Measurements from ENCODE around the gene TUBB2B. TPM values are rescaled to one million over a fixed set of nuclear protein-coding genes. Genes with fewer than 3 reads are reported as not detected.
A peak's percentile ranks its signal among the peaks of the same experiment; 100 is the strongest.

Gene TUBB2B
- total RNA-seq, 4 donors from 2014 or later = 0.26 to 80.7 (median 4.3) TPM; not detected in 1

DNA sequence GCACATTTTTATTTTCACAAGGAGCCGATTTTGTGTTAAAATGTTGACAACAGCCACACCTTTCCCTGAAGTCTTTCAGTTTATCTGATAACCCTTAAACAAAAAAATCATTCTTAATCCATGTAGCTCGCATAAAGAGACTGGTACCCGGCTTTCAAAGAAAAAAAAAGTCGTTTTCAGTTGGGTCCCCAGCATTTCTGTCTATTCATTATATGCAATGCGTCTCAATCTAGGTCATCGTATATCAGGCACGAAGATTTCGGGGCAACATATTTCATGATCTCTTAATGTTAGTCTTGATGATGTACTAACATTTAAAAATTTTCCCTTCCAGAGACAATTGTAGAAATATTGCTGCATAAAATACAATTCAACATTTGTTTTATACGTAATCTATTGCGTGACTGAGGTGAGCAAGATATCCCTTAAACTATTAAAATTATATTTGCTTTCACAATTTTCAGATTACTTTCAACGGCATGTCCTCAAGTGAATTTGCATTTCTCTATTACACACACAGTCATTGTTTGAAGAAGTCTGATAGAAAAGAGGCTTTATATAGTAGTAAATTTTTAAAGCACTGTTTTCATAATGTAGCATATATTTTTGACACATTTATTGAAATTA is 2.9 kb upstream of the TUBB2B start:
- Histone ChIP-seq H3K36me3 (no peaks in the 10 kb centered on the region), H3K27ac (no peak overlapping the region), H3K27me3 (peaks cover 3 to 31% of the 10 kb centered on the region in 2 donors), H3K4me1 (peaks cover 0 to 19% of the 10 kb centered on the region in 2 donors), H3K4me3 (no peak overlapping the region), H3K9me3 (no peaks in the 10 kb centered on the region)
- no peak for DNase-seq
- no peak for TF ChIP-seq POLR2A (IDR thresholded peaks at IDR 0.05)
- TF ChIP-seq, protein P1, sequence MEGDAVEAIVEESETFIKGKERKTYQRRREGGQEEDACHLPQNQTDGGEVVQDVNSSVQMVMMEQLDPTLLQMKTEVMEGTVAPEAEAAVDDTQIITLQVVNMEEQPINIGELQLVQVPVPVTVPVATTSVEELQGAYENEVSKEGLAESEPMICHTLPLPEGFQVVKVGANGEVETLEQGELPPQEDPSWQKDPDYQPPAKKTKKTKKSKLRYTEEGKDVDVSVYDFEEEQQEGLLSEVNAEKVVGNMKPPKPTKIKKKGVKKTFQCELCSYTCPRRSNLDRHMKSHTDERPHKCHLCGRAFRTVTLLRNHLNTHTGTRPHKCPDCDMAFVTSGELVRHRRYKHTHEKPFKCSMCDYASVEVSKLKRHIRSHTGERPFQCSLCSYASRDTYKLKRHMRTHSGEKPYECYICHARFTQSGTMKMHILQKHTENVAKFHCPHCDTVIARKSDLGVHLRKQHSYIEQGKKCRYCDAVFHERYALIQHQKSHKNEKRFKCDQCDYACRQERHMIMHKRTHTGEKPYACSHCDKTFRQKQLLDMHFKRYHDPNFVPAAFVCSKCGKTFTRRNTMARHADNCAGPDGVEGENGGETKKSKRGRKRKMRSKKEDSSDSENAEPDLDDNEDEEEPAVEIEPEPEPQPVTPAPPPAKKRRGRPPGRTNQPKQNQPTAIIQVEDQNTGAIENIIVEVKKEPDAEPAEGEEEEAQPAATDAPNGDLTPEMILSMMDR (IDR thresholded peaks at IDR 0.05) = no peak
- intact Hi-C loops (cut with DNase I; ENCODE audit: low total_unique reads) = no loop called here

DNA sequence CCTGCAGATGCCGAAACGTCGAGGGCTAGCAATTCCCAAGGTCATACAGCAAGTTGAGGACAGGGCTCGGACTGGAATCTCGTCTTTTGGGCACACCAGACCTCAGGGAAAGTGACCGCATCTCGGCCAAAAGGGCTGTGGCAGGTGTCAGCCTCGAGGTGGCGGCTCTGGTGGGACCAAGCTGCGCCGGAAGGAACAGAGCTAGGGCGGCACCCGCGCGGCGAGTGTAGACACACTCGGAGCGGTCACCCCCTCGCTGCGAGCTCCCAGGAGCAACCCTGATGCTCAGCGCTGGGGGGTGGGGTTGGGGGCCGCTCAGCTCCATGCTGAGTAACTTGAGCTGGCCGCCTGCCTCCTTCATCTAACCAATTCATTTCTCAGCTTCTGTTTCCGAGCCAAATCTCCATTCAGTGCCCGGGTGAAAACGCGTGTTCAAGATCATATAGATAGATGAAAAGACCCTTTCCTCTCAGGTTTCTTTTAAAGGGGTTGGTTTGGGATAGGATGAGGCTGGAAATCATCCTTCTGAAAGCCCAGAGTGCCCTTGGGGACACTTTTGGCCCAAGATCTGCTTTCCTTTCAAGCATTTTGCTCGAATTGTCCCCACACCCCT is 2.2 kb upstream of the TUBB2B start:
- DNase-seq = no peak
- intact Hi-C loops (cut with DNase I; ENCODE audit: low total_unique reads) = no loop called here
- Histone ChIP-seq H3K4me1 (peaks cover 0 to 19% of the 10 kb centered on the region in 2 donors), H3K4me3 (no peak overlapping the region), H3K27me3 (peaks cover 3 to 31% of the 10 kb centered on the region in 2 donors), H3K36me3 (no peaks in the 10 kb centered on the region), H3K27ac (no peak overlapping the region), H3K9me3 (no peaks in the 10 kb centered on the region)
- TF ChIP-seq, protein P1 (IDR thresholded peaks at IDR 0.05) = no peak
- no peak for TF ChIP-seq POLR2A (IDR thresholded peaks at IDR 0.05)

DNA sequence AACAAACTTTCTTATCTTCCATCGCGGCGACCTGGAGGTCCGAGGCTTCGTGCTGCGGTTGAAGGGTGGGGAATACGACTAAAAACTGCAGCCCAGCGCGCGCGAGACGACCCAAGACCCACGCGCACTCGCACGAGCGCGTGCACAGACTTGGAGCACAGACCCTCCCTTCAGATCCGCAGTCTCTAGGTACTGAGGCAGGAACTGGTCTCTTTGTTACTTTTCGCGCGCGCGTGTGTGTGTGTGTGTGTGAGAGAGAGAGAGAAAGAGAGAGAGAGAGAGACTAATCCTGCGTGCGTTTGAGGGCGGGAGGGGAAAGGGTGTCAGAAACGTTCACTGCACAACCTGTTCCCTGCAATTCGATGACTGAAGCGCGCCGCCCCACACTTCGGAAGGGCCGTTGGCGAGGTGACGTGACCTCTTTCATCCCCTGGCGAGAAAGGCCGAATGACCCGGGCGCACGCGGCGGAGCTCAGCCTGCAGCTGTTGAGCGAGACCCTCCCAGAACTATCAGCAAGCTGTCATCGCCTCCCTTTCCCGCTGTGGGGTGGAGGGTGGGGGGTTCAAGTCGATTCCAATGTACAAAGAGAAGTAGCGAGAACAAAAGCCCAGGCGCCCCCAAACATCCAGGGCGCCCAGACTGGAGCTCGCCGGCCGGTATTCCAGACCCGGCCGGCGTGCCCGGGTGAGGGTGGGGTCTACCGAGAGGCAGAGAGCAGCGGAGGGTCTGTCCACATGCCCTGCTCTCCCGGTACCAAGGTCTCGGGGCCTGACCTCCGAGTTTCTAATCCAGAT is 1.5 kb upstream of the TUBB2B start:
- peak overlapping the region in 1 of 2 donors; percentile 25 for H3K4me3 ChIP-seq
- peaks cover 0 to 19% of the 10 kb centered on the region in 2 donors for H3K4me1 ChIP-seq
- no peak for DNase-seq
- intact Hi-C loops (cut with DNase I; ENCODE audit: low total_unique reads) = no loop called here
- no peak for TF ChIP-seq POLR2A (IDR thresholded peaks at IDR 0.05)
- TF ChIP-seq, protein P1 (IDR thresholded peaks at IDR 0.05) = no peak
- no peak overlapping the region for H3K27ac ChIP-seq
- no peaks in the 10 kb centered on the region for H3K9me3 ChIP-seq
- H3K27me3 ChIP-seq = peaks cover 3 to 31% of the 10 kb centered on the region in 2 donors
- H3K36me3 ChIP-seq = no peaks in the 10 kb centered on the region

DNA sequence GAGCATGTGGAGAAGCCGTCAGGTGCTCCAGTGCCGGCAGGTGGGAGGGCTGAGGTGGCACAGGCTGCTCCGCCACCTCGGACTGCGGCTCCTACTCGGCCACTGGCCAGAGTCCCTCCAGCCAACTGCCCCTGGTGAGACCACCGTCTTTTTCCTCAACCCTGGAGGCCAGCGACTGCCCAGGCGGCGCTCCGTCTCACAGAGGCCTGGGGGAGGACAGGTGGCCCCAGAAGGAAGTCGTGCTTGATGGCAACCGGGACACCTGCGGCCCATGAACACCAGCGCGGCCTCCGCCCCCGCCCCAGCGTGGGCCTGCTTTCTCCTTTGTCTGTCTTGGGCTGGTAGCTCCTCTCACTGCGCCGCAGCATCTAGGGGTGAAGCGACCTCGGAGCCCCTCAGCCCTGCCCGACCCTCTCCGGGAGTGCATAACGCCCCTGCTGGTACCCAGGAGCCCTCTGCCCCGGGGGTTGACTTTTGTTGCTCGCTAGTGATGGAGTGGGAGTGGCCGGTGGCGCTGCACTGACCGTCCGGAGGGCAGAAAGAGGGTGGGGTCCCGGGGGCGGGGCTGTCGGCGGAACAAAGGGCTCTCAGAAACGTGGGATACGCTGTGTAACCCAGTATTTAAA is 706 bp upstream of the TUBB2B start:
- intact Hi-C loops (cut with DNase I; ENCODE audit: low total_unique reads) = no loop called here
- Histone ChIP-seq H3K9me3 (no peaks in the 10 kb centered on the region), H3K27ac (no peak overlapping the region), H3K36me3 (no peaks in the 10 kb centered on the region), H3K27me3 (peaks cover 3 to 31% of the 10 kb centered on the region in 2 donors), H3K4me3 (peak overlapping the region in 1 of 2 donors; percentile 25), H3K4me1 (peaks cover 0 to 19% of the 10 kb centered on the region in 2 donors)
- no peak for DNase-seq
- TF ChIP-seq POLR2A (IDR thresholded peaks at IDR 0.05) = no peak
- TF ChIP-seq, protein P1 (IDR thresholded peaks at IDR 0.05) = no peak

All from uterus (tissue), 4 donors.